ENCODE results near the gene OR2AG1. TPM values are rescaled to one million over a fixed set of nuclear protein-coding genes. Genes with fewer than 3 reads are reported as not detected.

Gene OR2AG1
- polyA plus RNA-seq, 2 of the 4 experiments (the other 2 are of a cell fraction), result not detected

DNA sequence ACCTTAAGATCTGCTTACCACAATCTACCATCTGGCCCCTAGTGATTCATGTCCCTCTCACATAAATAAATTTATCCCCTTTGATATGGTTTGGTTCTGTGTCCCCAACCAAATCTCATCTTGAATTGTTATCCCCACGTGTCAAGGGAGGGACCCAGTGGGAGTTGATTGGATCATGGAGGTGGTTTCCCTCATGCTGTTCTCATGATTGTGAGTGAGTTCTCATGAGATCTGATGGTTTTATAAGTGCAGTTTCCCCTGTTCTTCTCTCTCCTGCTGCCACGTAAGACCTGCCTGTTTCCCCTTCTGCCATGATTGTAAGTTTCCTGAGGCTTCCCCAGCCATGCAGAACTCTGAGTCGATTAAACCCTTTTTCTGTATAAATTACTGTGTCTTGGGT is 48.2 kb upstream of the OR2AG1 start:
- H3K4me3 ChIP-seq, result no peak overlapping the region
- H3K4me2 ChIP-seq, result no peak overlapping the region
- FAIRE-seq (no peak), DNase-seq (ENCODE audit: low read depth in 1 of 2, low spot score in 1 of 2) (no peak), ATAC-seq (no peak)
- no peak overlapping the region for H3K27ac ChIP-seq
- CTCF ChIA-PET, result interaction anchor here (1.1 kb wide), 1 partner anchor 21 kb away, joined by 4 read pairs; no protein-coding TSS in a partner anchor
- TF ChIP-seq ZC3H11A (IDR thresholded peaks at IDR 0.05), result no peak
- TF ChIP-seq, protein P1, sequence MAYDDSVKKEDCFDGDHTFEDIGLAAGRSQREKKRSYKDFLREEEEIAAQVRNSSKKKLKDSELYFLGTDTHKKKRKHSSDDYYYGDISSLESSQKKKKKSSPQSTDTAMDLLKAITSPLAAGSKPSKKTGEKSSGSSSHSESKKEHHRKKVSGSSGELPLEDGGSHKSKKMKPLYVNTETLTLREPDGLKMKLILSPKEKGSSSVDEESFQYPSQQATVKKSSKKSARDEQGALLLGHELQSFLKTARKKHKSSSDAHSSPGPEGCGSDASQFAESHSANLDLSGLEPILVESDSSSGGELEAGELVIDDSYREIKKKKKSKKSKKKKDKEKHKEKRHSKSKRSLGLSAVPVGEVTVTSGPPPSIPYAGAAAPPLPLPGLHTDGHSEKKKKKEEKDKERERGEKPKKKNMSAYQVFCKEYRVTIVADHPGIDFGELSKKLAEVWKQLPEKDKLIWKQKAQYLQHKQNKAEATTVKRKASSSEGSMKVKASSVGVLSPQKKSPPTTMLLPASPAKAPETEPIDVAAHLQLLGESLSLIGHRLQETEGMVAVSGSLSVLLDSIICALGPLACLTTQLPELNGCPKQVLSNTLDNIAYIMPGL (CRISPR knock-in tag; IDR thresholded peaks at IDR 0.05; ENCODE audit: borderline replicate concordance), result no peak
- no peak for TF ChIP-seq CHD2 (IDR thresholded peaks at IDR 0.05; ENCODE audit: low read length, partially characterized antibody)
- H3K9me3 ChIP-seq, result no peaks in the 10 kb centered on the region
- 0% methylated on average over 3 of the region's 3 CpGs for WGBS (ENCODE audit: missing lambda C conversion rate)
- no peaks in the 10 kb centered on the region for H3K4me1 ChIP-seq
- POLR2A ChIA-PET, result no interaction called here

DNA sequence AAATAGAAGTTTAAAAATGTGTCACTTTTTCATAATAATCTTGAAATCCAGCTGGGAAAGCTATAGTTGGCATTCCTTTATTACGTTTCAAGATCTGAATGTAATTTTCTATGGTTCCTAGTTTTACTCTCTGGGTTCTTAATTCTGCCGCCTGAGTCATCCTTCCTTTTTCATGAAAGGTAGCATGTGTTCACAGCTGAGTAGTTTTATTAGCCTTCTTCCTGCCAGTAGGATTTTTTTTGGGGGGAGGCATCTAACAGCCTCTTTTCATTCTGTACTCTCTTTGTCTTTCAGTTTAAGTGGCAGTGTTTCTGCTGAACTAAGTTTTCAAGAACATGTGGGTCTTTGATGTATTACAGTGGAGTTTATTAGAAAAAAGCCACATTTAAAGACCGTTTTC is 47.5 kb upstream of the OR2AG1 start:
- no peak for ATAC-seq
- Histone ChIP-seq H3K4me3 (no peak overlapping the region), H3K27ac (no peak overlapping the region), H3K4me2 (no peak overlapping the region), H3K9me3 (no peaks in the 10 kb centered on the region), H3K4me1 (no peaks in the 10 kb centered on the region)
- WGBS (ENCODE audit: missing lambda C conversion rate), result 9% methylated on average over 3 of the region's 3 CpGs
- TF ChIP-seq MYC (IDR thresholded peaks at IDR 0.05; ENCODE audit: borderline replicate concordance, low read length) (no peak), RCOR1 (IDR thresholded peaks at IDR 0.05; ENCODE audit: low read depth, low read length) (no peak), POLR2AphosphoS2 (conservative IDR thresholded peaks at IDR 0.05; ENCODE audit: low read length) (no peak), CEBPB (IDR thresholded peaks at IDR 0.05) (no peak), SREBF2 (IDR thresholded peaks at IDR 0.05) (no peak)
- ChIA-PET POLR2A (no interaction called here), CTCF (interaction anchor here (1.0 to 1.6 kb wide), 3 partner anchors 20 to 23 kb away, joined by 3 to 4 read pairs (median 4); no protein-coding TSS in a partner anchor)
- no peak for DNase-seq (ENCODE audit: low read depth in 1 of 2, low spot score in 1 of 2)
- FAIRE-seq, result no peak

DNA sequence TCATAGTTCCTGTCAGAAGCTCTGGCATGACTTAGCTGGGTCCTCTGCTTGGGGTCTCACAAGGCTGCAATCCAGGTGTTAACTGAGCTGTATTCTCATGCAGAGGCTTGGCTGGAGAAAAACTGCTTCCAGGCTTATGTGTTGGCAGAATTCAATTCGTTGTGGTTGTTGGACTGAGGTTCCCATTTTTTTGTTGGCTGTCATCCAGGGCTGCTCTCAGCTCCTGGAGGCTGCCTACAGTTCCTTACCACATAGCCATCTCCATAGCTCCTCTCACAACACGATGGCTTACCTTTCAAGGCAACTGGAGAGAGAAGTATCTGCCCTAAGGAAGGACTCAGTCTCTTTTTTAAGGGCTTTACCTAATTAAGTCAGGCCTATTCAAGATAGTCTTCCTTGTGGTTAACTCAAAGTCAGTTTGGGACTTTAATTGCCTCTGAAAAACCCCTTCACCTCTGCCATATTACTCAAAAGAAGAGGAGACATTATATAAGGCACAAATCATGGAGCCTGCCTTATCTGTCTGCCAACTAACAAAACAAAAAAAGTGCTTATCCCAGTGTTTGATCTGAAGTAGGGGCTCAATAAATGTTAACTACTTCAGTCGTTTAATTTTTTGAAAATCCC is 46.2 kb upstream of the OR2AG1 start:
- no peak for FAIRE-seq
- 0% methylated on average over 3 of the region's 3 CpGs for WGBS (ENCODE audit: missing lambda C conversion rate)
- ATAC-seq, result no peak
- no peak for DNase-seq (ENCODE audit: low read depth in 1 of 2, low spot score in 1 of 2)
- no peaks in the 10 kb centered on the region for H3K4me1 ChIP-seq
- H3K4me2 ChIP-seq, result no peak overlapping the region
- TF ChIP-seq, protein P2, sequence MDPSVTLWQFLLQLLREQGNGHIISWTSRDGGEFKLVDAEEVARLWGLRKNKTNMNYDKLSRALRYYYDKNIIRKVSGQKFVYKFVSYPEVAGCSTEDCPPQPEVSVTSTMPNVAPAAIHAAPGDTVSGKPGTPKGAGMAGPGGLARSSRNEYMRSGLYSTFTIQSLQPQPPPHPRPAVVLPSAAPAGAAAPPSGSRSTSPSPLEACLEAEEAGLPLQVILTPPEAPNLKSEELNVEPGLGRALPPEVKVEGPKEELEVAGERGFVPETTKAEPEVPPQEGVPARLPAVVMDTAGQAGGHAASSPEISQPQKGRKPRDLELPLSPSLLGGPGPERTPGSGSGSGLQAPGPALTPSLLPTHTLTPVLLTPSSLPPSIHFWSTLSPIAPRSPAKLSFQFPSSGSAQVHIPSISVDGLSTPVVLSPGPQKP (IDR thresholded peaks at IDR 0.05; ENCODE audit: low read depth, low read length), result no peak
- TF ChIP-seq, protein P3, sequence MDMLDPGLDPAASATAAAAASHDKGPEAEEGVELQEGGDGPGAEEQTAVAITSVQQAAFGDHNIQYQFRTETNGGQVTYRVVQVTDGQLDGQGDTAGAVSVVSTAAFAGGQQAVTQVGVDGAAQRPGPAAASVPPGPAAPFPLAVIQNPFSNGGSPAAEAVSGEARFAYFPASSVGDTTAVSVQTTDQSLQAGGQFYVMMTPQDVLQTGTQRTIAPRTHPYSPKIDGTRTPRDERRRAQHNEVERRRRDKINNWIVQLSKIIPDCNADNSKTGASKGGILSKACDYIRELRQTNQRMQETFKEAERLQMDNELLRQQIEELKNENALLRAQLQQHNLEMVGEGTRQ (IDR thresholded peaks at IDR 0.05), result no peak
- TF ChIP-seq ZNF302 (CRISPR knock-in tag; IDR thresholded peaks at IDR 0.05) (no peak), CHD2 (IDR thresholded peaks at IDR 0.05; ENCODE audit: low read length, partially characterized antibody) (no peak), MAFK (IDR thresholded peaks at IDR 0.05; ENCODE audit: partially characterized antibody) (no peak), HDAC2 (IDR thresholded peaks at IDR 0.05) (no peak), KDM1A (IDR thresholded peaks at IDR 0.05; ENCODE audit: low read depth) (no peak), EHMT2 (IDR thresholded peaks at IDR 0.05; ENCODE audit: low read depth) (no peak), ZC3H11A (IDR thresholded peaks at IDR 0.05) (no peak), POLR2A (IDR thresholded peaks at IDR 0.05; ENCODE audit: low read length) (no peak), CEBPB (IDR thresholded peaks at IDR 0.05) (no peak), MAZ (IDR thresholded peaks at IDR 0.05; ENCODE audit: borderline replicate concordance, low read depth, low read length) (no peak), FOSB (CRISPR knock-in tag; IDR thresholded peaks at IDR 0.05) (no peak), ZFP36 (IDR thresholded peaks at IDR 0.05; ENCODE audit: borderline replicate concordance, partially characterized antibody) (no peak), EHF (CRISPR knock-in tag; IDR thresholded peaks at IDR 0.05) (no peak), MYC (IDR thresholded peaks at IDR 0.05; ENCODE audit: borderline replicate concordance, low read length) (no peak)
- TF ChIP-seq, protein P4, sequence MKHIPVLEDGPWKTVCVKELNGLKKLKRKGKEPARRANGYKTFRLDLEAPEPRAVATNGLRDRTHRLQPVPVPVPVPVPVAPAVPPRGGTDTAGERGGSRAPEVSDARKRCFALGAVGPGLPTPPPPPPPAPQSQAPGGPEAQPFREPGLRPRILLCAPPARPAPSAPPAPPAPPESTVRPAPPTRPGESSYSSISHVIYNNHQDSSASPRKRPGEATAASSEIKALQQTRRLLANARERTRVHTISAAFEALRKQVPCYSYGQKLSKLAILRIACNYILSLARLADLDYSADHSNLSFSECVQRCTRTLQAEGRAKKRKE (CRISPR knock-in tag; IDR thresholded peaks at IDR 0.05; ENCODE audit: low read depth), result no peak
- TF ChIP-seq, protein P5, sequence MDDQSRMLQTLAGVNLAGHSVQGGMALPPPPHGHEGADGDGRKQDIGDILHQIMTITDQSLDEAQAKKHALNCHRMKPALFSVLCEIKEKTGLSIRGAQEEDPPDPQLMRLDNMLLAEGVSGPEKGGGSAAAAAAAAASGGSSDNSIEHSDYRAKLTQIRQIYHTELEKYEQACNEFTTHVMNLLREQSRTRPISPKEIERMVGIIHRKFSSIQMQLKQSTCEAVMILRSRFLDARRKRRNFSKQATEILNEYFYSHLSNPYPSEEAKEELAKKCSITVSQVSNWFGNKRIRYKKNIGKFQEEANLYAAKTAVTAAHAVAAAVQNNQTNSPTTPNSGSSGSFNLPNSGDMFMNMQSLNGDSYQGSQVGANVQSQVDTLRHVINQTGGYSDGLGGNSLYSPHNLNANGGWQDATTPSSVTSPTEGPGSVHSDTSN (IDR thresholded peaks at IDR 0.05), result no peak
- POLR2A ChIA-PET, result no interaction called here
- H3K4me3 ChIP-seq, result no peak overlapping the region
- H3K9me3 ChIP-seq, result no peaks in the 10 kb centered on the region
- no peak overlapping the region for H3K27ac ChIP-seq
- CTCF ChIA-PET, result interaction anchor here (1.1 to 3.8 kb wide), 6 partner anchors 8 to 30 kb away, joined by 3 to 28 read pairs (median 8); no protein-coding TSS in a partner anchor

All from A549 (cell line).